ENCODE measurements around the gene OR8B4. TPM values are rescaled to one million over a fixed set of nuclear protein-coding genes. Genes with fewer than 3 reads are reported as not detected.

OR8B4 gene
- total RNA-seq, 2 experiments from 2014 or later = not detected

GRCh38 chr11:124473476-124473875 is 48.8 kb upstream of the OR8B4 start:
- POLR2A ChIA-PET = interaction anchor here (1.0 kb wide), 1 partner anchor 16 kb away, joined by 3 read pairs; no protein-coding TSS in a partner anchor
- H4K20me1 ChIP-seq (ENCODE audit: insufficient read depth, low read length) = no peaks in the 10 kb centered on the region
- H3K36me3 ChIP-seq (ENCODE audit: insufficient read depth, low read length) = no peaks in the 10 kb centered on the region
- H3K4me1 ChIP-seq (ENCODE audit: insufficient read depth, low read length, poor library complexity, severe bottlenecking) = no peaks in the 10 kb centered on the region
- DNase-seq (ENCODE audit: low spot score) = no peak
- no peaks in the 10 kb centered on the region for H3K79me2 ChIP-seq (ENCODE audit: insufficient read depth, low read depth, low read length)
- no peak for TF ChIP-seq EZH2phosphoT487 (IDR thresholded peaks at IDR 0.05; ENCODE audit: borderline replicate concordance, low read depth, low read length)
- TF ChIP-seq CTCF (conservative IDR thresholded peaks at IDR 0.05; ENCODE audit: low read length) = no peak
- H3K4me2 ChIP-seq (ENCODE audit: low read length) = no peak overlapping the region
- CTCF ChIA-PET (ENCODE audit: unreplicated experiment) = no interaction called here
- intact Hi-C loops (cut with micrococcal nuclease; ENCODE audit: unreplicated experiment) = no loop called here
- no TSS peak for BruUV-seq (replicated peaks)
- no peak overlapping the region for H3K4me3 ChIP-seq (ENCODE audit: low read depth, low read length, poor library complexity, severe bottlenecking)
- H2AFZ ChIP-seq (ENCODE audit: low read length) = no peak overlapping the region
- H3K9me3 ChIP-seq (ENCODE audit: low read length) = no peaks in the 10 kb centered on the region
- H3K27ac ChIP-seq (ENCODE audit: low read depth, low read length, poor library complexity, severe bottlenecking) = no peak overlapping the region
- no peaks in the 10 kb centered on the region for H3K9me2 ChIP-seq (ENCODE audit: insufficient read depth, low read length)

GRCh38 chr11:124470561-124471227 is 46.0 kb upstream of the OR8B4 start:
- H3K4me1 ChIP-seq (ENCODE audit: insufficient read depth, low read length, poor library complexity, severe bottlenecking) = no peaks in the 10 kb centered on the region
- BruUV-seq (replicated peaks) = no TSS peak
- H3K9me3 ChIP-seq (ENCODE audit: low read length) = no peaks in the 10 kb centered on the region
- ChIA-PET POLR2A (interaction anchor here (0.6 to 1.5 kb wide), 2 partner anchors 9 to 106 kb away, joined by 3 read pairs; no protein-coding TSS in a partner anchor), CTCF (ENCODE audit: unreplicated experiment) (no interaction called here)
- no peak overlapping the region for H3K4me2 ChIP-seq (ENCODE audit: low read length)
- no peak overlapping the region for H2AFZ ChIP-seq (ENCODE audit: low read length)
- intact Hi-C loops (cut with micrococcal nuclease; ENCODE audit: unreplicated experiment) = no loop called here
- H3K4me3 ChIP-seq (ENCODE audit: low read depth, low read length, poor library complexity, severe bottlenecking) = no peak overlapping the region
- DNase-seq (ENCODE audit: low spot score) = no peak
- H3K36me3 ChIP-seq (ENCODE audit: insufficient read depth, low read length) = no peaks in the 10 kb centered on the region
- H4K20me1 ChIP-seq (ENCODE audit: insufficient read depth, low read length) = no peaks in the 10 kb centered on the region
- no peak for TF ChIP-seq CTCF (conservative IDR thresholded peaks at IDR 0.05; ENCODE audit: low read length)
- no peak for TF ChIP-seq EZH2phosphoT487 (IDR thresholded peaks at IDR 0.05; ENCODE audit: borderline replicate concordance, low read depth, low read length)
- H3K79me2 ChIP-seq (ENCODE audit: insufficient read depth, low read depth, low read length) = no peaks in the 10 kb centered on the region
- no peaks in the 10 kb centered on the region for H3K9me2 ChIP-seq (ENCODE audit: insufficient read depth, low read length)
- no peak overlapping the region for H3K27ac ChIP-seq (ENCODE audit: low read depth, low read length, poor library complexity, severe bottlenecking)

GRCh38 chr11:124467381-124467927 is 42.8 kb upstream of the OR8B4 start:
- no peaks in the 10 kb centered on the region for H3K9me2 ChIP-seq (ENCODE audit: insufficient read depth, low read length)
- no peaks in the 10 kb centered on the region for H3K79me2 ChIP-seq (ENCODE audit: insufficient read depth, low read depth, low read length)
- H3K4me2 ChIP-seq (ENCODE audit: low read length) = no peak overlapping the region
- ChIA-PET POLR2A (no interaction called here), CTCF (ENCODE audit: unreplicated experiment) (no interaction called here)
- no peak overlapping the region for H3K27ac ChIP-seq (ENCODE audit: low read depth, low read length, poor library complexity, severe bottlenecking)
- TF ChIP-seq EZH2phosphoT487 (IDR thresholded peaks at IDR 0.05; ENCODE audit: borderline replicate concordance, low read depth, low read length) = no peak
- intact Hi-C loops (cut with micrococcal nuclease; ENCODE audit: unreplicated experiment) = no loop called here
- DNase-seq (ENCODE audit: low spot score) = no peak
- no peak overlapping the region for H3K4me3 ChIP-seq (ENCODE audit: low read depth, low read length, poor library complexity, severe bottlenecking)
- no peaks in the 10 kb centered on the region for H3K4me1 ChIP-seq (ENCODE audit: insufficient read depth, low read length, poor library complexity, severe bottlenecking)
- no peak overlapping the region for H2AFZ ChIP-seq (ENCODE audit: low read length)
- BruUV-seq (replicated peaks) = no TSS peak
- H4K20me1 ChIP-seq (ENCODE audit: insufficient read depth, low read length) = no peaks in the 10 kb centered on the region
- H3K36me3 ChIP-seq (ENCODE audit: insufficient read depth, low read length) = no peaks in the 10 kb centered on the region
- H3K9me3 ChIP-seq (ENCODE audit: low read length) = no peaks in the 10 kb centered on the region
